ENCODE data around the gene GCLC. TPM values are rescaled to one million over a fixed set of nuclear protein-coding genes. Genes with fewer than 3 reads are reported as not detected.

Gene GCLC
- total RNA-seq, 1 experiment from 2014 or later = 88.9 TPM

GRCh38 chr6:53527249-53527765 is 17.6 kb downstream of the GCLC start:
- Histone ChIP-seq H3K9me3 (no peaks in the 10 kb centered on the region), H3K27me3 (replicated peaks; ENCODE audit: control insufficient read depth, insufficient read depth, low read length) (no peaks in the 10 kb centered on the region), H3K4me3 (ENCODE audit: low read depth, low read length) (no peak overlapping the region), H3K4me1 (peaks cover 8% of the 10 kb centered on the region), H3K36me3 (ENCODE audit: control insufficient read depth, insufficient read depth, low read length) (no peaks in the 10 kb centered on the region)
- H3K27ac Mint-ChIP-seq (ENCODE audit: unreplicated experiment) = no peak overlapping the region
- intact Hi-C loops (cut with micrococcal nuclease; ENCODE audit: unreplicated experiment) = no loop called here
- no peaks in the 10 kb centered on the region for H3K9me3 Mint-ChIP-seq (ENCODE audit: unreplicated experiment)
- H3K36me3 Mint-ChIP-seq (ENCODE audit: insufficient read depth, unreplicated experiment) = peaks cover 10% of the 10 kb centered on the region
- peaks cover 15% of the 10 kb centered on the region for H3K4me1 Mint-ChIP-seq (ENCODE audit: low read depth, unreplicated experiment)
- ChIA-PET CTCF (interaction anchor here (1.0 to 1.2 kb wide), 2 partner anchors 124 to 192 kb away, joined by 3 read pairs; no protein-coding TSS in a partner anchor), POLR2A (interaction anchor here (1.0 kb wide), 1 partner anchor 124 kb away, joined by 4 read pairs; no protein-coding TSS in a partner anchor)
- no peaks in the 10 kb centered on the region for H3K27me3 Mint-ChIP-seq (ENCODE audit: insufficient read depth, unreplicated experiment)
- no peak overlapping the region for H3K4me3 Mint-ChIP-seq (ENCODE audit: unreplicated experiment)
- TF ChIP-seq, protein P1, sequence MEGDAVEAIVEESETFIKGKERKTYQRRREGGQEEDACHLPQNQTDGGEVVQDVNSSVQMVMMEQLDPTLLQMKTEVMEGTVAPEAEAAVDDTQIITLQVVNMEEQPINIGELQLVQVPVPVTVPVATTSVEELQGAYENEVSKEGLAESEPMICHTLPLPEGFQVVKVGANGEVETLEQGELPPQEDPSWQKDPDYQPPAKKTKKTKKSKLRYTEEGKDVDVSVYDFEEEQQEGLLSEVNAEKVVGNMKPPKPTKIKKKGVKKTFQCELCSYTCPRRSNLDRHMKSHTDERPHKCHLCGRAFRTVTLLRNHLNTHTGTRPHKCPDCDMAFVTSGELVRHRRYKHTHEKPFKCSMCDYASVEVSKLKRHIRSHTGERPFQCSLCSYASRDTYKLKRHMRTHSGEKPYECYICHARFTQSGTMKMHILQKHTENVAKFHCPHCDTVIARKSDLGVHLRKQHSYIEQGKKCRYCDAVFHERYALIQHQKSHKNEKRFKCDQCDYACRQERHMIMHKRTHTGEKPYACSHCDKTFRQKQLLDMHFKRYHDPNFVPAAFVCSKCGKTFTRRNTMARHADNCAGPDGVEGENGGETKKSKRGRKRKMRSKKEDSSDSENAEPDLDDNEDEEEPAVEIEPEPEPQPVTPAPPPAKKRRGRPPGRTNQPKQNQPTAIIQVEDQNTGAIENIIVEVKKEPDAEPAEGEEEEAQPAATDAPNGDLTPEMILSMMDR (IDR thresholded peaks at IDR 0.05; ENCODE audit: insufficient read depth in 1 of 2, low read depth in 1 of 2, low read length in 1 of 2, severe bottlenecking in 1 of 2, unreplicated experiment in 1 of 2) = no peak
- BruUV-seq (replicated peaks) = no TSS peak
- DNase-seq = no peak

GRCh38 chr6:53526000-53526399 is 18.9 kb downstream of the GCLC start:
- no TSS peak for BruUV-seq (replicated peaks)
- intact Hi-C loops (cut with micrococcal nuclease; ENCODE audit: unreplicated experiment) = no loop called here
- no peak overlapping the region for H3K27ac Mint-ChIP-seq (ENCODE audit: unreplicated experiment)
- H3K36me3 Mint-ChIP-seq (ENCODE audit: insufficient read depth, unreplicated experiment) = peaks cover 11% of the 10 kb centered on the region
- Histone ChIP-seq H3K9me3 (no peaks in the 10 kb centered on the region), H3K4me3 (ENCODE audit: low read depth, low read length) (no peak overlapping the region), H3K4me1 (peaks cover 8% of the 10 kb centered on the region), H3K36me3 (ENCODE audit: control insufficient read depth, insufficient read depth, low read length) (no peaks in the 10 kb centered on the region), H3K27me3 (replicated peaks; ENCODE audit: control insufficient read depth, insufficient read depth, low read length) (no peaks in the 10 kb centered on the region)
- no peaks in the 10 kb centered on the region for H3K9me3 Mint-ChIP-seq (ENCODE audit: unreplicated experiment)
- peaks cover 14% of the 10 kb centered on the region for H3K4me1 Mint-ChIP-seq (ENCODE audit: low read depth, unreplicated experiment)
- POLR2A ChIA-PET = interaction anchor here (0.6 kb wide), 1 partner anchor 89 kb away, joined by 3 read pairs; no protein-coding TSS in a partner anchor
- H3K4me3 Mint-ChIP-seq (ENCODE audit: unreplicated experiment) = no peak overlapping the region
- DNase-seq = no peak
- CTCF ChIA-PET = interaction anchor here (1.2 kb wide), 1 partner anchor 126 kb away, joined by 3 read pairs; no protein-coding TSS in a partner anchor
- TF ChIP-seq, protein P1 (IDR thresholded peaks at IDR 0.05; ENCODE audit: insufficient read depth in 1 of 2, low read depth in 1 of 2, low read length in 1 of 2, severe bottlenecking in 1 of 2, unreplicated experiment in 1 of 2) = no peak
- no peaks in the 10 kb centered on the region for H3K27me3 Mint-ChIP-seq (ENCODE audit: insufficient read depth, unreplicated experiment)

- ChIA-PET CTCF (no interaction called here), POLR2A (no interaction called here)
- no peaks in the 10 kb centered on the region for H3K27me3 Mint-ChIP-seq (ENCODE audit: insufficient read depth, unreplicated experiment)
- TF ChIP-seq, protein P1 (IDR thresholded peaks at IDR 0.05; ENCODE audit: insufficient read depth in 1 of 2, low read depth in 1 of 2, low read length in 1 of 2, severe bottlenecking in 1 of 2, unreplicated experiment in 1 of 2) = no peak
- no peaks in the 10 kb centered on the region for H3K9me3 ChIP-seq
- BruUV-seq (replicated peaks) = no TSS peak
- H3K9me3 Mint-ChIP-seq (ENCODE audit: unreplicated experiment) = no peaks in the 10 kb centered on the region
- intact Hi-C loops (cut with micrococcal nuclease; ENCODE audit: unreplicated experiment) = no loop called here
- H3K27me3 ChIP-seq (replicated peaks; ENCODE audit: control insufficient read depth, insufficient read depth, low read length) = no peaks in the 10 kb centered on the region
- no peak overlapping the region for H3K4me3 ChIP-seq (ENCODE audit: low read depth, low read length)
- H3K36me3 ChIP-seq (ENCODE audit: control insufficient read depth, insufficient read depth, low read length) = peaks cover 3% of the 10 kb centered on the region; the same call in 1 of the 2 replicates
- DNase-seq = no peak
- H3K4me3 Mint-ChIP-seq (ENCODE audit: unreplicated experiment) = no peak overlapping the region
- no peak overlapping the region for H3K27ac Mint-ChIP-seq (ENCODE audit: unreplicated experiment)
- H3K4me1 ChIP-seq = peaks cover 8% of the 10 kb centered on the region
- H3K4me1 Mint-ChIP-seq (ENCODE audit: low read depth, unreplicated experiment) = peaks cover 8% of the 10 kb centered on the region
- peaks cover 17% of the 10 kb centered on the region for H3K36me3 Mint-ChIP-seq (ENCODE audit: insufficient read depth, unreplicated experiment)
Observed at GRCh38 chr6:53524455-53524815, 20.5 kb downstream of the GCLC start.
